HFFc6 (cell line): ENCODE measurements around the gene MRS2. TPM values are rescaled to one million over a fixed set of nuclear protein-coding genes. Genes with fewer than 3 reads are reported as not detected.

ENCODE experiments used
- DNase-seq: peaks from one replicate; pipeline ENCODE4 v3.0.0-alpha.2; 2018
- H3K27ac Mint-ChIP-seq: 2 replicates; pipeline ENCODE4 v1.8.0; 2020; ENCODE audit warnings: mild to moderate bottlenecking, mixed read lengths
- H3K27me3 Mint-ChIP-seq: 2 replicates; pipeline ENCODE4 v1.8.0; 2021; ENCODE audit warnings: mild to moderate bottlenecking, moderate library complexity, mixed read lengths; ENCODE audit not compliant: insufficient read depth
- H3K36me3 Mint-ChIP-seq: 2 replicates; pipeline ENCODE4 v1.8.0; 2021; ENCODE audit warnings: low read depth, mixed read lengths
- H3K4me1 Mint-ChIP-seq: 2 replicates; pipeline ENCODE4 v1.8.0; 2020; ENCODE audit warnings: low read depth, mixed read lengths
- H3K4me3 Mint-ChIP-seq: 2 replicates; pipeline ENCODE4 v1.8.0; 2020; ENCODE audit warnings: mild to moderate bottlenecking, moderate library complexity, mixed read lengths
- H3K9me3 Mint-ChIP-seq: 2 replicates; pipeline ENCODE4 v1.8.0; 2020; ENCODE audit warnings: mild to moderate bottlenecking, mixed read lengths
- CTCF ChIP-seq: fragments of 200-600 bp; sonication (generic); IDR thresholded peaks from 2 replicates; pipeline ENCODE4 v1.5.0; 2021; ENCODE audit warnings: antibody characterized with exemption, mild to moderate bottlenecking
- total RNA-seq, 6 experiments: library from RNA; stranded (reverse); fragmentation: NEBNext Ultra II Directional; extraction: Animal tissue kit (Norgen Biotek cat#: 25700); gene quantifications; 2 replicates in 1 of 6; 3 replicates in 5 of 6; pipeline ENCODE4 v1.2.3, GENCODE V29; 2021

Gene MRS2
- total RNA-seq, 6 experiments from 2014 or later: 14.7 to 21.1 (median 16.9) TPM

- Mint-ChIP-seq H3K27ac (no peak overlapping the region), H3K4me3 (no peak overlapping the region), H3K9me3 (no peaks in the 10 kb centered on the region), H3K27me3 (peaks cover 5% of the 10 kb centered on the region; the same call in 1 of the 2 replicates), H3K36me3 (no peaks in the 10 kb centered on the region), H3K4me1 (no peaks in the 10 kb centered on the region)
- TF ChIP-seq CTCF: no peak
- no peak for DNase-seq
These were observed 55.4 kb downstream of the MRS2 start for GRCh38 chr6:24458134-24458533.

- no peak for DNase-seq
- H3K9me3 Mint-ChIP-seq: no peaks in the 10 kb centered on the region
- no peak overlapping the region for H3K4me3 Mint-ChIP-seq
- no peaks in the 10 kb centered on the region for H3K4me1 Mint-ChIP-seq
- H3K27me3 Mint-ChIP-seq: peaks cover 5% of the 10 kb centered on the region; the same call in 1 of the 2 replicates
- TF ChIP-seq CTCF: no peak
- H3K36me3 Mint-ChIP-seq: no peaks in the 10 kb centered on the region
- no peak overlapping the region for H3K27ac Mint-ChIP-seq
These were observed 56.2 kb downstream of the MRS2 start for GRCh38 chr6:24458941-24459340.

- DNase-seq: no peak
- no peaks in the 10 kb centered on the region for H3K36me3 Mint-ChIP-seq
- peaks cover 5% of the 10 kb centered on the region; the same call in 1 of the 2 replicates for H3K27me3 Mint-ChIP-seq
- no peak overlapping the region for H3K4me3 Mint-ChIP-seq
- H3K27ac Mint-ChIP-seq: no peak overlapping the region
- no peaks in the 10 kb centered on the region for H3K9me3 Mint-ChIP-seq
- no peaks in the 10 kb centered on the region for H3K4me1 Mint-ChIP-seq
- TF ChIP-seq CTCF: no peak
These were observed 58.2 kb downstream of the MRS2 start for GRCh38 chr6:24460966-24461365.

GRCh38 chr6:24464253-24465038 lies 61.7 kb downstream of the MRS2 start:
- no peaks in the 10 kb centered on the region for H3K9me3 Mint-ChIP-seq
- H3K4me3 Mint-ChIP-seq: no peak overlapping the region
- no peak for TF ChIP-seq CTCF
- no peak overlapping the region for H3K27ac Mint-ChIP-seq
- H3K27me3 Mint-ChIP-seq: peaks cover 2% of the 10 kb centered on the region; the same call in 1 of the 2 replicates
- H3K36me3 Mint-ChIP-seq: no peaks in the 10 kb centered on the region
- H3K4me1 Mint-ChIP-seq: no peaks in the 10 kb centered on the region
- no peak for DNase-seq

GRCh38 chr6:24469811-24470210 lies 67.1 kb downstream of the MRS2 start:
- DNase-seq: peak; percentile 11
- Mint-ChIP-seq H3K36me3 (no peaks in the 10 kb centered on the region), H3K27ac (no peak overlapping the region), H3K4me1 (peaks cover 11% of the 10 kb centered on the region), H3K27me3 (peaks cover 3% of the 10 kb centered on the region; the same call in 1 of the 2 replicates), H3K4me3 (no peak overlapping the region), H3K9me3 (no peaks in the 10 kb centered on the region)
- no peak for TF ChIP-seq CTCF
